OCI-LY3 (cell line): ENCODE data around the gene NAE1.

Experiments
- H2AFZ ChIP-seq: fragments of 200-600, 300-600 bp; shearing (Covaris generic); 2 replicates; pipeline ENCODE4 v1.6.0; 2014; ENCODE audit warnings: antibody characterized with exemption, low read depth, low read length
- H3K27ac ChIP-seq: fragments of 200-600, 300-600 bp; sonication (generic); 2 replicates; pipeline ENCODE4 v1.5.1; 2014; ENCODE audit warnings: mild to moderate bottlenecking, low read length, moderate library complexity, mixed read lengths
- H3K27me3 ChIP-seq: fragments of 200-600, 300-600 bp; sonication (generic); 2 replicates; pipeline ENCODE4 v1.6.1; 2014; ENCODE audit warnings: low read depth, low read length, mixed read lengths
- H3K36me3 ChIP-seq: fragments of 200-600, 300-600 bp; sonication (generic); replicated peaks from 2 replicates; pipeline ENCODE3; 2014; ENCODE audit warnings: low read depth, low read length, mixed read lengths
- H3K4me1 ChIP-seq: fragments of 300-600, 200-600 bp; sonication (generic); 2 replicates; pipeline ENCODE4 v1.6.1; 2014; ENCODE audit warnings: low read length, mixed read lengths
- H3K4me2 ChIP-seq: fragments of 200-600, 300-600 bp; sonication (generic); 2 replicates; pipeline ENCODE4 v1.6.1; 2014; ENCODE audit warnings: low read length, mixed read lengths
- H3K4me3 ChIP-seq: fragments of 300-600, 200-600 bp; sonication (generic); 2 replicates; pipeline ENCODE4 v1.5.1; 2014; ENCODE audit warnings: antibody characterized with exemption, mild to moderate bottlenecking, low read length, moderate library complexity
- H3K79me2 ChIP-seq: fragments of 300-600, 200-600 bp; shearing (Covaris generic); 2 replicates; pipeline ENCODE4 v1.6.1; 2014; ENCODE audit warnings: mild to moderate bottlenecking, low read length, mixed read lengths
- H3K9ac ChIP-seq: fragments of 300-600, 200-600 bp; shearing (Covaris generic); 2 replicates; pipeline ENCODE4 v1.6.0; 2014; ENCODE audit warnings: mild to moderate bottlenecking, low read length, moderate library complexity
- H3K9me3 ChIP-seq: fragments of 200-600, 300-600 bp; shearing (Covaris generic); 2 replicates; pipeline ENCODE4 v1.6.1; 2014; ENCODE audit warnings: low read length, mixed read lengths; ENCODE audit not compliant: insufficient read depth
- H4K20me1 ChIP-seq: fragments of 200-600, 300-600 bp; sonication (generic); 2 replicates; pipeline ENCODE4 v1.6.1; 2016; ENCODE audit warnings: low read length, mixed read lengths; ENCODE audit not compliant: insufficient read depth
- CTCF ChIP-seq: fragments of 200-600, 300-600 bp; sonication (generic); IDR thresholded peaks from 2 replicates; pipeline ENCODE4 v1.5.1; 2014; ENCODE audit warnings: antibody characterized with exemption, low read length, low read depth
- EZH2phosphoT487 ChIP-seq: fragments of 200-600 bp; shearing (Covaris generic); IDR thresholded peaks from 2 replicates; pipeline ENCODE4 v1.6.1; 2018; ENCODE audit warnings: antibody characterized with exemption, mixed run types, low read depth

NAE1 gene

GRCh38 chr16:66844342-66845079, 13.7 kb upstream of the NAE1 start, which contains the start of gene CA7:
Gene CA7 (plus strand): TSS chr16:66844414. CDS start chr16:66844488, 74 bp downstream.
- Histone ChIP-seq H2AFZ (no peak within 1 kb of the TSS), H4K20me1 (no peaks in the 10 kb centered on the region), H3K4me1 (peaks cover 14% of the 10 kb centered on the region), H3K27ac (no peak within 1 kb of the TSS), H3K4me2 (peak within 1 kb of the TSS; percentile 39), H3K9me3 (no peaks in the 10 kb centered on the region), H3K27me3 (0 out of 2 replicates have a peak, but pooled peaks cover 5% of the 10 kb centered on the region), H3K79me2 (no peaks in the 10 kb centered on the region), H3K4me3 (peak within 1 kb of the TSS; percentile 67), H3K36me3 (no peaks in the 10 kb centered on the region), H3K9ac (no peak within 1 kb of the TSS)
- TF ChIP-seq EZH2phosphoT487, result no peak
- no peak for TF ChIP-seq CTCF

- TF ChIP-seq CTCF (no peak), EZH2phosphoT487 (no peak)
- Histone ChIP-seq H3K9me3 (no peaks in the 10 kb centered on the region), H3K9ac (no peak overlapping the region), H3K4me1 (peaks cover 14% of the 10 kb centered on the region), H3K4me3 (no peak overlapping the region), H4K20me1 (no peaks in the 10 kb centered on the region), H3K4me2 (no peak overlapping the region), H3K27me3 (0 out of 2 replicates have a peak, but pooled peaks cover 5% of the 10 kb centered on the region), H3K36me3 (no peaks in the 10 kb centered on the region), H2AFZ (no peak overlapping the region), H3K79me2 (no peaks in the 10 kb centered on the region), H3K27ac (no peak overlapping the region)
These were observed 13.2 kb upstream of the NAE1 start for GRCh38 chr16:66844009-66844341.

DNA sequence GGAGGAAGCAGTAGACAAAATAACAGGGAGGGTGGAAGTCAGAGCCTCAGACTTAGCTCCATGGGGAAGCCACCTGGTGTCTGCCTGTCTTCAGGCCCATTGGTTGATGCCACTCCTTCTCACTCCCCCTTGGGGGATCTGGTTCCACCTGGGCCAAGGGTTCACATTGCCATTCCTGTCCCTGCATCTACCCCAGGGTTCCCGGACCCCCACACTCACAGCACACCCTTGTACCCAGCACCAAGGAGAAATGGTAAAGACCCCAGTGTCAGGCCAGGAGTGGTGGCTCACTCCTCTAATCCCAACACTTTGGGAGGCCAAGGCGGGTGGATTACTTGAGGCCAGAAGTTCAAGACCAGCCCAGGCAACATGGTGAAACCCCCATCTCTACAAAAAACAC, 12.4 kb upstream of the NAE1 start:
- H3K27me3 ChIP-seq, result 0 out of 2 replicates have a peak, but pooled peaks cover 5% of the 10 kb centered on the region
- no peaks in the 10 kb centered on the region for H3K9me3 ChIP-seq
- H3K4me3 ChIP-seq, result no peak overlapping the region
- H3K4me1 ChIP-seq, result peaks cover 14% of the 10 kb centered on the region
- TF ChIP-seq EZH2phosphoT487, result no peak
- TF ChIP-seq CTCF, result no peak
- H3K79me2 ChIP-seq, result no peaks in the 10 kb centered on the region
- H3K27ac ChIP-seq, result no peak overlapping the region
- no peak overlapping the region for H3K4me2 ChIP-seq
- no peaks in the 10 kb centered on the region for H4K20me1 ChIP-seq
- H3K9ac ChIP-seq, result no peak overlapping the region
- H3K36me3 ChIP-seq, result no peaks in the 10 kb centered on the region
- H2AFZ ChIP-seq, result no peak overlapping the region

GRCh38 chr16:66842765-66843164, 12.0 kb upstream of the NAE1 start:
- Histone ChIP-seq H3K4me3 (no peak overlapping the region), H3K9me3 (no peaks in the 10 kb centered on the region), H3K9ac (no peak overlapping the region), H3K4me2 (no peak overlapping the region), H3K27me3 (0 out of 2 replicates have a peak, but pooled peaks cover 5% of the 10 kb centered on the region), H3K79me2 (no peaks in the 10 kb centered on the region), H3K36me3 (no peaks in the 10 kb centered on the region), H3K4me1 (peaks cover 14% of the 10 kb centered on the region), H4K20me1 (no peaks in the 10 kb centered on the region), H2AFZ (no peak overlapping the region), H3K27ac (no peak overlapping the region)
- TF ChIP-seq EZH2phosphoT487 (no peak), CTCF (no peak)
